ENCODE data around the gene MYRF. TPM values are rescaled to one million over a fixed set of nuclear protein-coding genes. Genes with fewer than 3 reads are reported as not detected.

Gene MYRF
- total and polyA plus RNA-seq, 2 donors (not counting 1 experiment from before 2014, with no cell fraction given) = 0.27 to 0.34 TPM

DNA sequence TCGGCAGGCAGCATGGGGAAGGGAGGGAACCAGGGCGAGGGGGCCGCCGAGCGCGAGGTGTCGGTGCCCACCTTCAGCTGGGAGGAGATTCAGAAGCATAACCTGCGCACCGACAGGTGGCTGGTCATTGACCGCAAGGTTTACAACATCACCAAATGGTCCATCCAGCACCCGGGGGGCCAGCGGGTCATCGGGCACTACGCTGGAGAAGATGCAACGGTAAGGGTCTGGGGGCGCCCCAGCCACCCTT lies 75.9 kb downstream of the MYRF start:
- Mint-ChIP-seq H3K4me3 (peak overlapping the region; percentile 93), H3K9me3 (ENCODE audit: insufficient read depth) (no peaks in the 10 kb centered on the region), H3K27ac (peak overlapping the region; percentile 61), H3K4me1 (peaks cover 19% of the 10 kb centered on the region), H3K27me3 (no peaks in the 10 kb centered on the region)
- TF ChIP-seq EZH2 (IDR thresholded peaks at IDR 0.05; ENCODE audit: borderline replicate concordance, insufficient read depth, low read depth, low read length, poor library complexity, severe bottlenecking) = no peak
- TF ChIP-seq, protein P1, sequence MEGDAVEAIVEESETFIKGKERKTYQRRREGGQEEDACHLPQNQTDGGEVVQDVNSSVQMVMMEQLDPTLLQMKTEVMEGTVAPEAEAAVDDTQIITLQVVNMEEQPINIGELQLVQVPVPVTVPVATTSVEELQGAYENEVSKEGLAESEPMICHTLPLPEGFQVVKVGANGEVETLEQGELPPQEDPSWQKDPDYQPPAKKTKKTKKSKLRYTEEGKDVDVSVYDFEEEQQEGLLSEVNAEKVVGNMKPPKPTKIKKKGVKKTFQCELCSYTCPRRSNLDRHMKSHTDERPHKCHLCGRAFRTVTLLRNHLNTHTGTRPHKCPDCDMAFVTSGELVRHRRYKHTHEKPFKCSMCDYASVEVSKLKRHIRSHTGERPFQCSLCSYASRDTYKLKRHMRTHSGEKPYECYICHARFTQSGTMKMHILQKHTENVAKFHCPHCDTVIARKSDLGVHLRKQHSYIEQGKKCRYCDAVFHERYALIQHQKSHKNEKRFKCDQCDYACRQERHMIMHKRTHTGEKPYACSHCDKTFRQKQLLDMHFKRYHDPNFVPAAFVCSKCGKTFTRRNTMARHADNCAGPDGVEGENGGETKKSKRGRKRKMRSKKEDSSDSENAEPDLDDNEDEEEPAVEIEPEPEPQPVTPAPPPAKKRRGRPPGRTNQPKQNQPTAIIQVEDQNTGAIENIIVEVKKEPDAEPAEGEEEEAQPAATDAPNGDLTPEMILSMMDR (IDR thresholded peaks at IDR 0.05) = no peak
- WGBS (ENCODE audit: insufficient coverage) = 0% methylated on average over 16 of the region's 16 CpGs
- H3K27ac ChIP-seq (ENCODE audit: low read length in 2 of 2) = peak overlapping the region in 1 of 2 donors; percentile 15
- peaks cover 0 to 13% (median 2%) of the 10 kb centered on the region in 4 experiments for H3K27me3 ChIP-seq (replicated peaks in 1 of 4; ENCODE audit: control extremely low read depth in 1 of 4, control insufficient read depth in 3 of 4, insufficient read depth in 4 of 4, low read length in 3 of 4)
- peaks cover 13 to 23% of the 10 kb centered on the region in 2 donors for H3K4me1 ChIP-seq (ENCODE audit: control insufficient read depth in 2 of 2, insufficient read depth in 2 of 2, low read length in 2 of 2)
- peak overlapping the region; percentile 65 for H3K9ac ChIP-seq (ENCODE audit: low read length)
- no peaks in the 10 kb centered on the region for H4K20me1 ChIP-seq (ENCODE audit: control insufficient read depth, insufficient read depth, low read length, poor library complexity, severe bottlenecking)
- peak overlapping the region; percentile 51 to 70 (median 62) for H3K4me3 ChIP-seq (ENCODE audit: control extremely low read depth in 1 of 5, extremely low read depth in 1 of 5, insufficient read depth in 1 of 5, low read depth in 2 of 5, low read length in 4 of 5)
- ATAC-seq (ENCODE audit: low read depth) (peak; percentile 4), DNase-seq (no peak)
- intact Hi-C loops (cut with micrococcal nuclease) = no loop called here
- POLR2A ChIA-PET = interaction anchor here (0.8 to 1.7 kb wide), 2 partner anchors 13 kb away, joined by 3 to 4 read pairs; no protein-coding TSS in a partner anchor
- H2AFZ ChIP-seq (ENCODE audit: insufficient read depth, low read depth, low read length, poor library complexity, severe bottlenecking) = peak overlapping the region; percentile 88
- no peaks in the 10 kb centered on the region for H3K9me3 ChIP-seq (ENCODE audit: control extremely low read depth in 1 of 3, control insufficient read depth in 2 of 3, insufficient read depth in 1 of 3, low read length in 2 of 3)
- H3K79me2 ChIP-seq (ENCODE audit: control insufficient read depth, insufficient read depth, low read length) = no peaks in the 10 kb centered on the region
- CTCF ChIA-PET = interaction anchor here (1.0 to 2.4 kb wide), 3 partner anchors 11 to 280 kb away, joined by 3 to 15 read pairs (median 6); partner anchors contain the start of gene FADS1
- no peaks in the 10 kb centered on the region for H3K36me3 ChIP-seq (replicated peaks in 1 of 2; ENCODE audit: control extremely low read depth in 1 of 2, control insufficient read depth in 1 of 2, extremely low read depth in 1 of 2, insufficient read depth in 2 of 2, low read length in 1 of 2)
- peak overlapping the region; percentile 93 for H3K4me2 ChIP-seq (replicated peaks; ENCODE audit: low read depth, low read length, poor library complexity, severe bottlenecking)

DNA sequence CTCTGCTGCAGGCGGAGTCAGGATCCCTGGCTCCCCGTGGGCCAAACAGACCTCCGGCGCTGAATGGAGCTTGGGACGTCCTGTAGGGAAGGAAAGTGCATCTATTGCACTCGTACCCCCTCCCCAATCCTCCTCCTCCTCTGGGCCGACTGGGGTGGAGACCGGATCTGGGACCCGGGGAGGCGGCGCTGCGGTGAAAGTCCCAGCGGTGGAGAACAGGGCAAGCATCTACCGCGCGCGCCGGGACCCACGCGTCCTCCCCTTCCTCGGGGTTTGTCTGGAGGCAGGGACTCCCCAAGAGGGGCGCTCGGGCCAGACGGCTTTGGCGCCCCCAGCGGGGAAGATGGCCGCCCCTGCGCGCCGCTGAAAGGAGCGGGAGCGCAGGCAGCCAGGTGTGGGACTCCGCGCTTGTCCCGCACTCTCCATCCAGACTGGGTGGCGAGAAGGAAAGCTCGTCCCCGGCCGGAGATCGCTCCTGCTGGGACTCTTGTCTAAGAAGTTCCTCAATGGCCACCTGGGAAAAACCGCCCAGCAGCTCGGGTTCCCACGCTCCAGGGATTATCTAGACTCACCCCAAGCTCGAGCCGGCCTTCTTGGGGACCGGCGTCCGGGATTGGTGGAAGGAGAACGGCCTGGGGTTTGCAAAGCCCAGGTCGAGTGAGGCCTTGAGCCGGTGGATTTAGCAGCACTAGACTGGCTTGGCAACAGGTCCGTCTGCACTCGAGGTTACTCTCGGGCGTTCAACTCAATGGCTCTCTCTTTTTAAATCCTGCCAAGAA lies 76.4 kb downstream of the MYRF start:
- Histone ChIP-seq H3K9me3 (ENCODE audit: control extremely low read depth in 1 of 3, control insufficient read depth in 2 of 3, insufficient read depth in 1 of 3, low read length in 2 of 3) (no peaks in the 10 kb centered on the region), H3K27me3 (replicated peaks in 1 of 4; ENCODE audit: control extremely low read depth in 1 of 4, control insufficient read depth in 3 of 4, insufficient read depth in 4 of 4, low read length in 3 of 4) (peaks cover 0 to 13% (median 2%) of the 10 kb centered on the region in 4 experiments), H3K36me3 (replicated peaks in 1 of 2; ENCODE audit: control extremely low read depth in 1 of 2, control insufficient read depth in 1 of 2, extremely low read depth in 1 of 2, insufficient read depth in 2 of 2, low read length in 1 of 2) (no peaks in the 10 kb centered on the region), H3K79me2 (ENCODE audit: control insufficient read depth, insufficient read depth, low read length) (no peaks in the 10 kb centered on the region), H4K20me1 (ENCODE audit: control insufficient read depth, insufficient read depth, low read length, poor library complexity, severe bottlenecking) (no peaks in the 10 kb centered on the region), H3K4me2 (replicated peaks; ENCODE audit: low read depth, low read length, poor library complexity, severe bottlenecking) (peak overlapping the region; percentile 93), H3K27ac (ENCODE audit: low read length in 2 of 2) (peak overlapping the region in 1 of 2 donors; percentile 15), H3K4me3 (ENCODE audit: control extremely low read depth in 1 of 5, extremely low read depth in 1 of 5, insufficient read depth in 1 of 5, low read depth in 2 of 5, low read length in 4 of 5) (peak overlapping the region; percentile 51 to 70 (median 62)), H3K9ac (ENCODE audit: low read length) (peak overlapping the region; percentile 65), H3K4me1 (ENCODE audit: control insufficient read depth in 2 of 2, insufficient read depth in 2 of 2, low read length in 2 of 2) (peaks cover 15 to 28% of the 10 kb centered on the region in 2 donors), H2AFZ (ENCODE audit: insufficient read depth, low read depth, low read length, poor library complexity, severe bottlenecking) (peak overlapping the region; percentile 88)
- Mint-ChIP-seq H3K4me1 (peaks cover 24% of the 10 kb centered on the region), H3K9me3 (ENCODE audit: insufficient read depth) (no peaks in the 10 kb centered on the region), H3K4me3 (peak overlapping the region; percentile 93), H3K27ac (peak overlapping the region; percentile 41), H3K27me3 (no peaks in the 10 kb centered on the region)
- intact Hi-C loops (cut with micrococcal nuclease) = no loop called here
- CTCF ChIA-PET = interaction anchor here (0.8 to 2.4 kb wide), 6 partner anchors 11 to 279 kb away, joined by 3 to 15 read pairs (median 4); partner anchors contain the start of gene FADS1
- POLR2A ChIA-PET = interaction anchor here (1.7 kb wide), 1 partner anchor 13 kb away, joined by 4 read pairs; no protein-coding TSS in a partner anchor
- peak; percentile 37 for ATAC-seq (ENCODE audit: low read depth)
- WGBS (ENCODE audit: insufficient coverage) = 3% methylated on average over 55 of the region's 55 CpGs
- peak; percentile 60 for DNase-seq
- TF ChIP-seq EZH2 (IDR thresholded peaks at IDR 0.05; ENCODE audit: borderline replicate concordance, insufficient read depth, low read depth, low read length, poor library complexity, severe bottlenecking) = no peak
- TF ChIP-seq, protein P1 (IDR thresholded peaks at IDR 0.05) = peak; percentile 59

Data from B cell (primary cell).